Mesodermal cell (in vitro differentiated cells): Measurements from ENCODE around the gene DAZAP1.

Experiments used
- H3K27ac ChIP-seq: 2 replicates; pipeline ENCODE4 v1.7.0; 2013; ENCODE audit warnings: mild to moderate bottlenecking, low read depth, low read length, moderate library complexity; ENCODE audit not compliant: severe bottlenecking
- H3K36me3 ChIP-seq: 2 replicates; pipeline ENCODE4 v1.7.1; 2013; ENCODE audit warnings: mild to moderate bottlenecking, low read length, moderate library complexity; ENCODE audit not compliant: control insufficient read depth, insufficient read depth
- H3K4me1 ChIP-seq: one replicate; pipeline ENCODE4 v1.7.1; 2013; ENCODE audit warnings: mild to moderate bottlenecking, low read length; ENCODE audit not compliant: insufficient read depth, control insufficient read depth, poor library complexity, severe bottlenecking
- H3K4me3 ChIP-seq: 2 replicates; pipeline ENCODE4 v1.7.0; 2013; ENCODE audit warnings: low read length, control low read depth, mild to moderate bottlenecking; ENCODE audit not compliant: insufficient read depth, poor library complexity, severe bottlenecking; ENCODE audit errors: extremely low read depth
- H3K9me3 ChIP-seq: 2 replicates; pipeline ENCODE4 v1.7.1; 2013; ENCODE audit warnings: mild to moderate bottlenecking, low read length, moderate library complexity; ENCODE audit not compliant: control insufficient read depth
- WGBS, 2 experiments: methylation state at CpG; one replicate each; pipeline ENCODE4 v1.1.5; 2013; ENCODE audit warnings: missing lambda C conversion rate in 2 of 2; ENCODE audit not compliant: insufficient coverage in 2 of 2; 5-methylcytosine and 5-hydroxymethylcytosine counted together

DAZAP1 gene

DNA sequence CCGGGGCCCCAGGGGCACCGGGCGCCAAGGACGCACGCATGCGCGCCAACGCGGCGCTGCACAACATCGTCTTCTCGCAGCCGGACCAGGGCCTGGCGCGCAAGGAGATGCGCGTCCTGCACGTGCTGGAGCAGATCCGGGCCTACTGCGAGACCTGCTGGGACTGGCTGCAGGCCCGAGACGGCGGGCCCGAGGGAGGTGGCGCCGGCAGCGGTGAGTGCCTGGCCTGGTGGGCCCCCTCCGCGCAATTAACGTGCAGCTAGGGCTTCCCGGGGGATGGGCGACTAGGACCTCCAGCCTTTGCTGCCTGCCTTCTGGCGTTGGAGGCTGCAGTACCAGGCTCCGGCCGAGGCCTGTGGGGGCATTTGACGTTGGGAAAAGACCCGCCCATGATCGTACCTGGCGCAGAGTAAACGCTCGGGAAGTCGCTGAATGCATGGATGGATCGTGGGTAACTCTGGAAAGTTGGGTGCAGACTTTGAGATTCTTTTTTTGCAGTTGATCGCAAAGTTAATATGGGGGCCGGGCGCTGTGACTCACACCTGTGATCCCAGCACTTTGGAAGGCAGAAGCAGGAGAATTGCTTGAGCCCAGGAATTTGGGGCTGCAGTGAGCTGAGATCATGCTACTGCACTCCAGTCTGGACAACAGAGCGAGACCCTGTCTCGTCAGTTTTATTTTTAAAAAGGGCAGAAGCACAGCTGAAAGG, 49.8 kb downstream of the DAZAP1 start:
- Histone ChIP-seq H3K36me3 (no peaks in the 10 kb centered on the region), H3K9me3 (no peaks in the 10 kb centered on the region), H3K27ac (no peak overlapping the region), H3K4me1 (peaks cover 5% of the 10 kb centered on the region), H3K4me3 (no peak overlapping the region)
- WGBS, 2 experiments, result 58 to 62% methylated on average over 47 to 48 of the region's 48 CpGs

DNA sequence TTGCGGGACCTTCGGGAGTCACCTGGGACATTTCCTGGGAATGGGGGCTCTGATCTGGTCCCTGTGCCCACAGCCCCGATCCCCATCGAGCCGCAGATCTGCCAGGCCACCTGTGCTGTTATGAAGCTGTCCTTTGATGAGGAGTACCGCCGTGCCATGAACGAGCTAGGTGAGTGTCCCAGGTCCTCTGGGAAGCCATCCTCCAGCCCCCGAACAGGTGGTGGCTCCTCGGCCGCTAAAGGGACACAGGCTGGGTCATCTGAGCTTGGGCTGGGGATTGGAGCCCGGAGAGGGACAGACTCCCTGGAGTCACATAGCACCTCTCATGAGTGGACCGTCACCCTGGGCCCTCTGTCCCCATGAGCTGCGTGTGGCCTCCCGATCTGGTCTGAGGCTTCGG, 50.5 kb downstream of the DAZAP1 start:
- WGBS, 2 experiments, result 89% methylated on average over 15 to 16 of the region's 16 CpGs
- Histone ChIP-seq H3K27ac (no peak overlapping the region), H3K9me3 (no peaks in the 10 kb centered on the region), H3K4me3 (no peak overlapping the region), H3K4me1 (peaks cover 5% of the 10 kb centered on the region), H3K36me3 (no peaks in the 10 kb centered on the region)

DNA sequence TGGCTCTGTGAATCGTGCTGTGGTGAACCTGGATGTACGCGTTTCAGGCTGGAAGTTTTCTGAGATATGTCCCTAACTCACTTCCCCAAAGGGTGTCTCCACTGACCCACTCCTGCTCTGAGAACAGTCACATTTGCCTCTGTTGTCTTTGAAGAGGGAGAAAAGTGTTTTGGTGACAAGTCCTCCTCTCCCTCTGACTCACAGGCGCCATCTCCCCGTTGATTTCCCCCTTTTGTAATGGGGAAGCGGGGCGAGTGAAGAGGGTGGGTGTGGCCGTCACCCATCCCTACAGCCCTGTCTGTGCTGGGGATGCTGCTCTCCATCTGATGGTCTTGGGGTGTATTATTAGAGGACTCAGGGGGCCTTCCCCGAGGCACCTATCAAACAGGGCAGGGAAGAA, 52.1 kb downstream of the DAZAP1 start:
- no peaks in the 10 kb centered on the region for H3K36me3 ChIP-seq
- 85 to 87% methylated on average over 3 to 4 of the region's 9 CpGs for WGBS, 2 experiments
- H3K4me1 ChIP-seq, result peaks cover 5% of the 10 kb centered on the region

GRCh38 chr19:1460033-1460995, 52.9 kb downstream of the DAZAP1 start:
- WGBS, 2 experiments, result 93 to 94% methylated on average over 30 to 32 of the region's 36 CpGs
- Histone ChIP-seq H3K4me1 (peaks cover 5% of the 10 kb centered on the region), H3K27ac (no peak overlapping the region), H3K9me3 (no peaks in the 10 kb centered on the region), H3K4me3 (no peak overlapping the region), H3K36me3 (no peaks in the 10 kb centered on the region)

More for the DNA sequence above, 52.1 kb downstream of the DAZAP1 start:
- H3K4me3 ChIP-seq, result no peak overlapping the region
- H3K9me3 ChIP-seq, result no peaks in the 10 kb centered on the region
- no peak overlapping the region for H3K27ac ChIP-seq

- Histone ChIP-seq H3K4me1 (peaks cover 8% of the 10 kb centered on the region), H3K27ac (no peak overlapping the region), H3K9me3 (no peaks in the 10 kb centered on the region), H3K36me3 (no peaks in the 10 kb centered on the region), H3K4me3 (no peak overlapping the region)
- 75 to 90% methylated on average over 9 to 24 of the region's 24 CpGs for WGBS, 2 experiments
Measured at GRCh38 chr19:1461862-1462261, 54.5 kb downstream of the DAZAP1 start.

- no peak overlapping the region for H3K4me3 ChIP-seq
- H3K36me3 ChIP-seq, result no peaks in the 10 kb centered on the region
Measured at GRCh38 chr19:1465191-1466016, 58.0 kb downstream of the DAZAP1 start.

DNA sequence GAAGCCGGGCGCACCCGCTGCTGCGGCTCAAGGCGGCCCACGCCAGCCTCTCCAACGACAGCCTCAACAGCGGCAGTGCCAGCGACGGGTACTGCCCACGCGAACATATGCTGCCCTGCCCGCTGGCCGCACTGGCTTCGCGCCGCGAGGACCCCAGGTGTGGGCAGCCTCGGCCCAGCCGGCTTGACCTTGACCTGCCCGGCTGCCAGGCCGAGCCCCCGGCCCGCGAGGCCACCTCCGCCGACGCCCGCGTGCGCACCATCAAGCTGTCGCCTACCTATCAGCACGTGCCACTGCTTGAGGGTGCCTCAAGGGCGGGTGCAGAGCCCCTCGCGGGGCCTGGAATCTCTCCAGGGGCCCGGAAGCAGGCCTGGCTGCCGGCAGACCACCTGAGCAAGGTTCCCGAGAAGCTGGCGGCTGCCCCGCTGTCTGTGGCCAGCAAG, 58.7 kb downstream of the DAZAP1 start:
- Histone ChIP-seq H3K4me3 (no peak overlapping the region), H3K4me1 (peaks cover 18% of the 10 kb centered on the region), H3K9me3 (no peaks in the 10 kb centered on the region), H3K36me3 (no peaks in the 10 kb centered on the region), H3K27ac (no peak overlapping the region)
- 22 to 23% methylated on average over 34 to 40 of the region's 41 CpGs for WGBS, 2 experiments

More at GRCh38 chr19:1465191-1466016, 58.0 kb downstream of the DAZAP1 start:
- H3K27ac ChIP-seq, result no peak overlapping the region
- no peaks in the 10 kb centered on the region for H3K9me3 ChIP-seq
- peaks cover 14% of the 10 kb centered on the region for H3K4me1 ChIP-seq
- 20 to 25% methylated on average over 54 to 83 of the region's 83 CpGs for WGBS, 2 experiments

GRCh38 chr19:1466461-1467214, 59.3 kb downstream of the DAZAP1 start:
- no peaks in the 10 kb centered on the region for H3K36me3 ChIP-seq
- H3K4me1 ChIP-seq, result peaks cover 20% of the 10 kb centered on the region
- WGBS, 2 experiments, result 9 to 11% methylated on average over 57 to 70 of the region's 70 CpGs
- H3K27ac ChIP-seq, result no peak overlapping the region
- no peak overlapping the region for H3K4me3 ChIP-seq
- no peaks in the 10 kb centered on the region for H3K9me3 ChIP-seq

- Histone ChIP-seq H3K36me3 (no peaks in the 10 kb centered on the region), H3K4me3 (no peak overlapping the region), H3K27ac (no peak overlapping the region), H3K9me3 (no peaks in the 10 kb centered on the region), H3K4me1 (peaks cover 23% of the 10 kb centered on the region)
- WGBS, 2 experiments, result 4 to 5% methylated on average over 34 to 36 of the region's 36 CpGs
Measured at GRCh38 chr19:1467215-1467489, 59.8 kb downstream of the DAZAP1 start.
